ENCODE results near the gene GEMIN7.

Gene GEMIN7

DNA sequence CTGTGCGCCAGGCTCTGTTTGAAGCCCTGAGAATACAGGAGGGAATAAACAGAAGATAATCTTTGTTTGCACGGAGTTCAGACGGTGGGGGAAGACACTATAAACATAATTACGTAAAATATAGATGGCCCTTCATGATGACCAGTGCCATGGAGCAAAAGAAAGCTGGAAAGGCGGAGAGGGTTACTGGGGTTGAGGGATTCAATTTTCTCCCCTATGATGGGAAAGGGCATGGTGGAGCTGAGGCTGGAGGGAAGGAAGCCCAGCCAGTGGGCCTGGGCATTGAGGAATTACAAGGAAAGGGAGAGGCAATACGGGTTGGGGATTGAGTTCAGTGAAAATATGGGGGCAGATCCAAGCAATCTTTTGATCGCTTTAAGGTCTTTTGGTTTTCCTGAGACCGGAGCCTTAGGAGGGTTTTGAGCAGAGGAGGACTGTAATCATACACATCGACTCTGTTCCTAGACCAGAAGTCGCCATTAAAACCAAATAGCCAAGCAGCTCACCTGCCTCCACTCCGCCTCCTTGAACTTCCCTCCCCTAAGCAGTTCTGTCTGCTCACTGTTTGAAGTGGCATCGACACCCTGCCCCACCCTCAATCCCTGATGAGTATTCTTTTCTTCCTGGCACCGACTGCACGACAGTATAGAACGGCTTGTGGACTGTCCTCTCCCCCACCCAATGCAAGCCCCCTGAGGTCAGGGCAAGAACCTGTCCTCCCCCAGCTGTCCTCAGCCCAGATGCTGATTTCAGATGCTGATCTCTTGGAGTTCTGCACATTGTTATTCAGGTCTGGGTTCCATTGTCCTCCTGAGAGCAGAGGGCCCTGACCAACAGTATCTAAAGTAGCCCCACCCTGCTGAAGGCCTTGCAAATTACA lies 2.0 kb upstream of the GEMIN7 start:
- Histone ChIP-seq H3K4me3 (ENCODE audit: low read depth, low read length) (no peak overlapping the region), H3K27ac (no peak overlapping the region), H3K36me3 (replicated peaks) (peaks cover 6% of the 10 kb centered on the region), H3K27me3 (replicated peaks) (no peaks in the 10 kb centered on the region)
- DNase-seq: no peak
- in situ Hi-C loops (cut with HindIII; ENCODE audit: low pct_ligation_motif_present, low sequenced_read_pairs): no loop called here
- TF ChIP-seq, protein P1, sequence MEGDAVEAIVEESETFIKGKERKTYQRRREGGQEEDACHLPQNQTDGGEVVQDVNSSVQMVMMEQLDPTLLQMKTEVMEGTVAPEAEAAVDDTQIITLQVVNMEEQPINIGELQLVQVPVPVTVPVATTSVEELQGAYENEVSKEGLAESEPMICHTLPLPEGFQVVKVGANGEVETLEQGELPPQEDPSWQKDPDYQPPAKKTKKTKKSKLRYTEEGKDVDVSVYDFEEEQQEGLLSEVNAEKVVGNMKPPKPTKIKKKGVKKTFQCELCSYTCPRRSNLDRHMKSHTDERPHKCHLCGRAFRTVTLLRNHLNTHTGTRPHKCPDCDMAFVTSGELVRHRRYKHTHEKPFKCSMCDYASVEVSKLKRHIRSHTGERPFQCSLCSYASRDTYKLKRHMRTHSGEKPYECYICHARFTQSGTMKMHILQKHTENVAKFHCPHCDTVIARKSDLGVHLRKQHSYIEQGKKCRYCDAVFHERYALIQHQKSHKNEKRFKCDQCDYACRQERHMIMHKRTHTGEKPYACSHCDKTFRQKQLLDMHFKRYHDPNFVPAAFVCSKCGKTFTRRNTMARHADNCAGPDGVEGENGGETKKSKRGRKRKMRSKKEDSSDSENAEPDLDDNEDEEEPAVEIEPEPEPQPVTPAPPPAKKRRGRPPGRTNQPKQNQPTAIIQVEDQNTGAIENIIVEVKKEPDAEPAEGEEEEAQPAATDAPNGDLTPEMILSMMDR (IDR thresholded peaks at IDR 0.05; ENCODE audit: low read depth, low read length, missing control alignments): no peak

DNA sequence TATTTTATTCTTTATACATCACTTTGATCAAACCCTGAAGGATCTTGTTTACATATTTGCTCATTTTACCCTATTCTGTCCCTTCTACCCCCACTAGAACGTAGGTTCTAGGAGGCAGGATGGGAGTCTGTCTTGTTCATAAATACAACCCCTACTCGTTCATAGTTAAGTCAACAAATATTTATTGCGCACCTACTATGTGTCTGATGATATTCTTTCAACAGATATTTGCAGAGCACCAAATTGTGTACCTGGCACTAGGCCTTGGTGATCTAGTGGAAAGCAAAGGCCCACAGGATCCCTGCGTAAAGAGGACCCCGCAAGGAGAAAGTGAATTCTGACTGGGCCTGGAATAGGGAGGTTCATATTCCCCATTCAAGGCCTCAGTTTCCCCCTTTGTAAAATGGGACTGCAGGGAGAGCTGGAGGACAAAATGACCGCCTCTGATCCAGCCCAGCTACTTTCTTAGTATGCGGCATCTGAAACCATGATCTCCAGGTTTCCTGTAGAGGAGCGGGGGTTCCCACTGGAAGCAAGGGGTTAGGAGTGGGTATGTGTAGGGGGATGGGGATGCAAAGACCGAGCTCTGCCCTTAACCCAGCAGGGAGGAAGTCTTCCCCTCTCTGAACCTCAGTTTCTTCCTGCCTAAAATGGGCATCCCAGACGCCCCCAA lies 534 bp upstream of the GEMIN7 start:
- in situ Hi-C loops (cut with HindIII; ENCODE audit: low pct_ligation_motif_present, low sequenced_read_pairs): no loop called here
- DNase-seq: no peak

DNA sequence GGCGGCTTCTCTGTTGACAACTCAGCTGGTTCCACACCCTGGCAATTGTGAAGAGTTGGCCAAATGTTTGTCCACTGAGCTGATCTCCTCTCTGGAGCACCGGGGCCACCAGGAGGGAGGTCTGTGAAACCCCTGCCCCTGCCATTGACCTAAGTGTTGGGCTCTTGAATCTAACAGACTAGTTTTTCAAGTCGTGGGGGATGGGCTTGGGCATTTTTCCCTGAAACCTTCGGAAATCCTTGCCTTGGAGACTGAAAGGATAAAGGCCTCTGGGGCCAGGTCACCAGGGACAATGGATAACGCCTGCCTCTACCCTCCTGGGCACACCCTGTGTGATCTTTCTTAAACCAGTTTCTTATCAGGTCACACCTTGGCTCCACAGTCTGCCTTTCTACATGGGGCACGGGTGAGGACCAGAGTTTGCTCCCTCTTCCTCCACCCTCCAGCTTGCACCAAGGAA lies 881 bp downstream of the GEMIN7 start:
- Histone ChIP-seq H3K36me3 (replicated peaks) (peaks cover 12% of the 10 kb centered on the region), H3K27me3 (replicated peaks) (no peaks in the 10 kb centered on the region), H3K27ac (no peak overlapping the region), H3K4me3 (ENCODE audit: low read depth, low read length) (peak overlapping the region; percentile 98)
- in situ Hi-C loops (cut with HindIII; ENCODE audit: low pct_ligation_motif_present, low sequenced_read_pairs): no loop called here
- TF ChIP-seq, protein P1 (IDR thresholded peaks at IDR 0.05; ENCODE audit: low read depth, low read length, missing control alignments): no peak
- no peak for DNase-seq

More for the DNA sequence above, 534 bp upstream of the GEMIN7 start:
- Histone ChIP-seq H3K27ac (no peak overlapping the region), H3K36me3 (replicated peaks) (peaks cover 9% of the 10 kb centered on the region), H3K27me3 (replicated peaks) (no peaks in the 10 kb centered on the region), H3K4me3 (ENCODE audit: low read depth, low read length) (peak overlapping the region; percentile 98)
- TF ChIP-seq, protein P1 (IDR thresholded peaks at IDR 0.05; ENCODE audit: low read depth, low read length, missing control alignments): no peak

GRCh38 chr19:45082170-45082569 lies 3.1 kb downstream of the GEMIN7 start:
- no peak for DNase-seq
- peaks cover 13% of the 10 kb centered on the region for H3K36me3 ChIP-seq (replicated peaks)
- TF ChIP-seq, protein P1 (IDR thresholded peaks at IDR 0.05; ENCODE audit: low read depth, low read length, missing control alignments): no peak
- in situ Hi-C loops (cut with HindIII; ENCODE audit: low pct_ligation_motif_present, low sequenced_read_pairs): no loop called here
- no peaks in the 10 kb centered on the region for H3K27me3 ChIP-seq (replicated peaks)
- H3K4me3 ChIP-seq (ENCODE audit: low read depth, low read length): no peak overlapping the region
- H3K27ac ChIP-seq: no peak overlapping the region

DNA sequence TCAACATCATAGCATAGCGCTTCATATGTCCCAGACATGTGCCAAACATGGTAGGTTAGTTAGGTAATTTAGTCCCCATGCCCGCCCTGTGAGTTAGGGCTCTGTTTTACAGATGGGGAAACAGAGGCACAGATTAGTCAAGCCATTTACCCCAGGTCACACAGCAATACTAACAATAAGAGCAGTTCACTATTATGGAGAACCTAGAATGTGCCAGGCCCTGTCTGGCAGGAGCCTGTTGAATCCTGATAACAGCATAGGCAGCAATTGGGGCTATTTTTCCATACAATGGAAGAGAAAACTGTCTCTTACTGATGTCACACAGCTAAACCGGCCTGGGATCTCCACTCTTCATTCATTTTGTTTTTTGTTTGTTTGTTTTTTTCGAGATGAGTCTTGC lies 7.4 kb downstream of the GEMIN7 start:
- no peaks in the 10 kb centered on the region for H3K27me3 ChIP-seq (replicated peaks)
- peaks cover 24% of the 10 kb centered on the region for H3K36me3 ChIP-seq (replicated peaks)
- no peak overlapping the region for H3K27ac ChIP-seq
- TF ChIP-seq, protein P1 (IDR thresholded peaks at IDR 0.05; ENCODE audit: low read depth, low read length, missing control alignments): no peak
- in situ Hi-C loops (cut with HindIII; ENCODE audit: low pct_ligation_motif_present, low sequenced_read_pairs): no loop called here
- no peak for DNase-seq
- no peak overlapping the region for H3K4me3 ChIP-seq (ENCODE audit: low read depth, low read length)
